ENCODE data around the gene LCA5L.

DNA sequence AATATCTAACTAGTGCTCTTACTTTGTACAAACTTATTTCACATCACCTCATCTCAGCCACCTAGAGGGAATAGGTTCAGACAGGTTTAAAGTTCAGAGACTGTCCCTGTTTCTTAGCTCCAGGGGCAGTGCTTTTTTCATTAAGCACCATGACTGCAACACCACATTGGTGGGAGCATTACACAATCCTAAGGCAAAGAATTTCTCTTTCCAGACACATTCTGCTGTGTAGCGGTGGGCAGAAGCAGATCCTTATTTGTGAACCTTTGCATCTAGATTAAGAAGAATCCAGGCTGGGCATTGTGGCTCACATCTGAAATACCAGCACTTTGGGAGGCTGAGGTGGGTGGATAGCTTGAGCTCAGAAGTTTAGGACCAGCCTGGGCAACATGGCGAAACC is 16.1 kb downstream of the LCA5L start:
- TF ChIP-seq, protein P1, sequence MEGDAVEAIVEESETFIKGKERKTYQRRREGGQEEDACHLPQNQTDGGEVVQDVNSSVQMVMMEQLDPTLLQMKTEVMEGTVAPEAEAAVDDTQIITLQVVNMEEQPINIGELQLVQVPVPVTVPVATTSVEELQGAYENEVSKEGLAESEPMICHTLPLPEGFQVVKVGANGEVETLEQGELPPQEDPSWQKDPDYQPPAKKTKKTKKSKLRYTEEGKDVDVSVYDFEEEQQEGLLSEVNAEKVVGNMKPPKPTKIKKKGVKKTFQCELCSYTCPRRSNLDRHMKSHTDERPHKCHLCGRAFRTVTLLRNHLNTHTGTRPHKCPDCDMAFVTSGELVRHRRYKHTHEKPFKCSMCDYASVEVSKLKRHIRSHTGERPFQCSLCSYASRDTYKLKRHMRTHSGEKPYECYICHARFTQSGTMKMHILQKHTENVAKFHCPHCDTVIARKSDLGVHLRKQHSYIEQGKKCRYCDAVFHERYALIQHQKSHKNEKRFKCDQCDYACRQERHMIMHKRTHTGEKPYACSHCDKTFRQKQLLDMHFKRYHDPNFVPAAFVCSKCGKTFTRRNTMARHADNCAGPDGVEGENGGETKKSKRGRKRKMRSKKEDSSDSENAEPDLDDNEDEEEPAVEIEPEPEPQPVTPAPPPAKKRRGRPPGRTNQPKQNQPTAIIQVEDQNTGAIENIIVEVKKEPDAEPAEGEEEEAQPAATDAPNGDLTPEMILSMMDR (IDR thresholded peaks at IDR 0.05) = no peak
- TF ChIP-seq EZH2 (IDR thresholded peaks at IDR 0.05; ENCODE audit: borderline replicate concordance, insufficient read depth, low read depth, low read length, poor library complexity, severe bottlenecking) = no peak

Measured in B cell (primary cell).